A673 (cell line): ENCODE results near the gene CDK14.

Experiments
- CTCF ChIP-seq: fragments of 300-800, 200-600 bp; sonication (generic); conservative IDR thresholded peaks from 2 replicates; pipeline ENCODE4 v1.5.1; 2017; ENCODE audit warnings: low read depth, mild to moderate bottlenecking, antibody characterized with exemption, low read length, moderate library complexity, mixed read lengths
- EZH2 ChIP-seq: fragments of 200-600 bp; sonication (generic); IDR thresholded peaks from 2 replicates; pipeline ENCODE4 v1.6.1; 2017; ENCODE audit warnings: borderline replicate concordance, low read depth, mild to moderate bottlenecking, mixed read lengths, antibody characterized with exemption, low read length; ENCODE audit not compliant: poor library complexity, severe bottlenecking

- TF ChIP-seq CTCF (no peak), EZH2 (no peak)
Observed at GRCh38 chr7:90791596-90791995, 195.5 kb downstream of the CDK14 start.
